GM10847 (cell line): ENCODE measurements around the gene CRYBG1.

ENCODE experiments used
- POLR2A ChIP-seq: IDR thresholded peaks from 2 replicates; pipeline ENCODE4 v1.6.1; 2011; ENCODE audit not compliant: insufficient read length; ENCODE audit errors: extremely low read depth

CRYBG1 gene

DNA sequence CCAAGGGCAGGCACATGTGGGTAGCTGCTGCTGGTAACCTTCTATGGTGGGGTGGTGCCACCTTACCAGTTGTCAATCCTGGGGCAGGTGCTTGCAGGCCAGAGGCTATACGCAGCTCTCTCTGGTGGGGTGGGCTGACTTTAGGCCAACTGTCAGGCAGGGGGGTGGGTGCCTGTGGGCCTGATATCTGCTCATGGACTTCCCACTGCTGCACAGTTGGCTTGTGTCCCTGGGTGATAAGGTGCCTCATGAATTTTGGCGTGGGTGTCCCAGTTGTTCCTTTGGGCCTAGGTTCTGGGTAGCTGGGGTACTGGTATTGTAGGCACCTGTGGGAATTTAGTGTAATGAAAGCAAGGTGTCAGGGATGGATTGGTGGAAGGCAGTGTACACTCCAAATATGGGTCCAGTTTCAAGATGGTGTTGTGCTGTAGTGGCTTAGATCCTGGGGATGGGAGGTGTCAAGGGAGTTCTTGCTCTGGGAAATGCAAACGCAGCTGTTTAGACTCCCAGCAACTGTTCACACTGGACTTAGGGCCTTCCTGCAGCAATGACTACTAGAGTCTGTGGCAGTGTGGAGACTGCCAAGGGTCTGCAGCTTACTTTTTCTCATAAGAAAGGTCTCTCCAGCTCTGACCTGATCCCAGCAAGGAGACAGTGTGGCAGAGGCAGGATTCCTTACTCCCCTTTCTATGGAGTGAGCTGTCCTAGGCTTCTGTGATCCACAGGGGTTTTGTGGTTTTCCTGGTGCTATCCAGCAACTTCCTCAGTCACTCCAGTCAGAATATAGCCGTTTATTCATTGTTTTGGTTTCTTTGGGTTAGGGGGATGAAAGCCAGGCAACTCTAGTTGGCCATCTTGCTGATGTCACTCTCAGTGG lies 128.2 kb downstream of the CRYBG1 start:
- TF ChIP-seq POLR2A, result no peak

DNA sequence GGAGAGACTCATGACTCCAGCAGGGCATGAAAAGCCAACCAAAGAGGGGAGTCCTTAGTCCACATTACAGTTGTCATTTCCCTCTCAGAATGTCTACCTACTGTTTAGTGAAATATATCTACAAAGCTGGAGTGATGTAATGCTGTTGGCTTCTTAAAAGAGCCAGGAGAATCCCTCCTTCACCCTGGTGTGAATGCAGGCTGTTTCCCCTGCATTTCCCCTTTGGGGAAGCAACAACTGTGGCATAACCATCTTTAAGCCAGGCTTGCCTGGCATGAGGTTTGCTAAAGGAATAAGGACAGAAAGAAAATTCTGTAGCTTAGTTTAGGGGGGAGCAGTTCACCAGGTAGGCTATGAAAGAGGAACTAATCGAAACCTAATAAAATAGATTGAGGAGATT lies 129.5 kb downstream of the CRYBG1 start:
- TF ChIP-seq POLR2A, result no peak

DNA sequence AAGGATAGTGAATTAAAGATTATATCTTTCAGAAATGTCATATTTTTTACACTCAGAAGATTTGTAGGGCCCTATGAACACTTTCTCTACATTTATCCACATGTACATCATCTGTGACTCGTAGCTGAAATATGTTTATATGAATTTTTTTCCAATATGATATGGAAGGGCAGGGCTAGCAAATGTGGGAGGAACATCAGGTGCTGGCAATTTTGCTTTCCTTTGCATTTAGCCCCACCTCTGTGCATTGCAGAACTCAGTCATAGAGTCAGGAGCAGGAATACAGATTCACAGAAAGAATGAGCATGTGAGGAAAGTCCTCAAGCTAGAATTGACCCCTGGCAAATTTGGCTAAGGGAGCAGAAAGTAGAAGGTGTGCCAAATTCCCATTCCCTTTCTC lies 129.9 kb downstream of the CRYBG1 start:
- TF ChIP-seq POLR2A, result no peak

DNA sequence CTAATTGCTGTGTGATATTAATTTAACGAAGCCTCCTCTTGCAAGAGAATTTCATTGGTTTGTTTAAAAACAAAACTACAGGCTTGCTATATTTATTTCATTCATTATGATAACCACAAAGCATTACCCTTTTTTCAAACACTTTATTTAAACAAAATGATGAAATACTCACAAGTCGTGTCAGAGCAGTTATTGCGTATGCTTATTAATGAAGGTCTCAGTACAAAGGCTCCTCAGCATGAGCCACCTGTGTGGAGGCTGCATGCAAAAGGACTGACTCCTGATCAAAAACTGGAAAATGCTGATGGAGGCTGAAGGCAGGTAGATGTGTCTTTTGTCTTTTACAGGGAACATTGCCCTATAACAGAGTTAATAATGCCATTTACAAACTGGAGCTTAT lies 130.5 kb downstream of the CRYBG1 start:
- TF ChIP-seq POLR2A, result no peak

DNA sequence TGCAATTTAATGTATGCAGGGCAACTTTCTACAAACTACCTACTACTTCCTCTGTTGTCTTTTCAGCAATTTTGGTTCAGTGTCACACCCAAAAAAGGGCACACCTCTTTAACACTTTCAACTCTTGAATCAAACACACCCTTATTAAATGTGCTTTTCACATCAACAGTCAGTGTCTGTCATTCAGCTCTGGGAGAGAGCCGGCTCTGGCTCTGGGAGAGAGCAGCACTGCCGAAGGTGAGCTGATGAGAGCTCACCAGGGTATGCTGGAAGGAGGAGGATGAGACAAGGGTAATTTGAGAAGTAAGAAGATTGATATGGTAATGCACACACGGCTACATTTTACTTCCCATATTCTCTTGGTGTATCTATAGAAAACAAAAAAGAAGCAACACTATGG lies 134.5 kb downstream of the CRYBG1 start:
- TF ChIP-seq POLR2A, result no peak

DNA sequence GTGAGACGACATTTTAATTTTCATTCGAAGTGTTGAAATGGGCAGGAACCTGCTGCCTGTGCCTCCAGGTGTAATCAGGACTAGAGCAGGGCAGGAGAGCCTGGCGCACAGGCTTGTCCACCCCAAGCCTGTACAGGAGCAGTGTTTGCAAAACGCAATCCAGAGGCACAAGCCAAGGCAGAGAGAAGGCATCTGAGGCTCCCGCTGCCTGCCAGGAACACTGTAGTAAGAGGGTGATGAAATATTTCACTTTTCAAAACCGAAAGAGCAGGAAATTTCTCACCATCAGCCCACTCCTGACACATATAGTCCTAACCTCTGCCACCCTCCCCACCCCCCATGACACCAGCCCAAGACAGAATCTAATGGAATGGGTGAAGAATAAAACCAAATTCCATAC lies 136.3 kb downstream of the CRYBG1 start:
- TF ChIP-seq POLR2A, result no peak

DNA sequence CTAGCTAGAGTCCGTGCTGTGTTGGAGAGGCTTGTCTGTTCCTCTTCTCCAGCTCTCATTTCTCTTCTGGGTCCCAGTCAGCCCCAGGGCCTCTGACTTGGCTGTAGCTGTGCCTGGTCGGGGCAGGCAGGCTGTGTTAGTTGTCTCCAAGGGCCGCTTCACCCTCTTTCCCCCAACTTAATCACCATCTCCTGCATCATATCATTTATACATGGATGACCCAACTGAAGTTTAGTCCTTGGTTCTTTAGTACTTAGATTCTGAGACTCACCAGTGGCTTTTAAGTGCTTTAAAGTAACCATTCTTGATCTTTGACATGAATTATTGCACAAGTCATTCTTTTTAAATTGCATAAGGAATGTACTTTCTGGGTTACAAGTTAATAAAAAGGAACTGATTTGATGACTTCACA lies 141.4 kb downstream of the CRYBG1 start:
- no peak for TF ChIP-seq POLR2A

DNA sequence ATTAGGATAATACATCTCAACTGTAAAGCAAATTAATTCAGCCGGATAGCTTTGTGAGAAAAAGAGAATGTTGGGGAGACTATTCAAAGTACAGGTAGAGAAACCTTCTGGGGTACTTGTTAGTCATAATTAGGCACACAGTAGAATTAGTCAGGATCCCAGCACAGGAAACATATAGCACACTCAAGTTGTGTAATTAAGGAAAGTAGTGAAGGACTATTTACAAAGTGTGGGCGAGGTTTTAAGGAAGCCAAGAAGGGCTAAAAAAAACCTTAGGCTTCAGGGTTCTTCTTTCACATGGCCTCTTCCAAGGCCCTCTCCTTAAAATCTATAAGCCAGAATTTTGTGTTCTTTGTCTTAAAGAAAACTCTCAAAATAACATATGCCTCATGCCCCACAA lies 142.0 kb downstream of the CRYBG1 start:
- TF ChIP-seq POLR2A, result no peak

DNA sequence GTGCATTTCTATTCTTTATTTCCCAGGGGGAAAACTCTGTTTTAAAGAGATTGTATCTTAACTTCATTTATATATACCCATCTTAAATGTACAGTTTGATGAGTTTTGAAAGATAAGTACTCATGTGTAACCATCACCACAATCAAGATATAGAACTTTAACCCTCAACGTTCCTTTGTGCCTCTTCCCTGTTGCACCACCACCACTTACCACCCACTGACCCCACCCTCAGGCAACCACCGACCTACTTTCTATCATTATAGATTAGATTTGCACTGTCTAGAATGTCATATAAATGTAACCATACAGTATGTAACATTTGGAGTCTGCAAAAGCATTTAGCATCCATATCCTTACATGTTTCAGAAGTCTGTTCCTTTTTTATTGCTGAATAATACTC lies 147.8 kb downstream of the CRYBG1 start:
- no peak for TF ChIP-seq POLR2A

DNA sequence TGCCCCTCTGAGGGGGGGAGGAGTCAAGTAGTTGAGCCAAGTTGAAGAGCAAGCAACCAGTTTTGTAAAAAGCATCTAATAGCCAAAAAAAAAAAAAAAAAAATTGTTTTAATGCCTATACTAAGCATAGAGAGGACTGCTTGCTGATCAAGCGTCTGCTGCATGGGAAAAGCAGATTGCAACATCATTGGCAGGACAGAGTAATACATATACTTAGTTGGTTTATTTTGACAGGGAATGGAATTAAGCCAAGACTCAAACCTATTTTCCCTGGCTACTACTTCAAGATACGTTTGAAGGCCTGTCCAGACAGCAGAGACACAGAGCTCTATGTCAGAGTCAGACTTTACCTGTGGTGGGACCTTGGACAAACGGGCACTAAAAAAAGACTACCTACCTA lies 148.3 kb downstream of the CRYBG1 start:
- TF ChIP-seq POLR2A, result no peak

DNA sequence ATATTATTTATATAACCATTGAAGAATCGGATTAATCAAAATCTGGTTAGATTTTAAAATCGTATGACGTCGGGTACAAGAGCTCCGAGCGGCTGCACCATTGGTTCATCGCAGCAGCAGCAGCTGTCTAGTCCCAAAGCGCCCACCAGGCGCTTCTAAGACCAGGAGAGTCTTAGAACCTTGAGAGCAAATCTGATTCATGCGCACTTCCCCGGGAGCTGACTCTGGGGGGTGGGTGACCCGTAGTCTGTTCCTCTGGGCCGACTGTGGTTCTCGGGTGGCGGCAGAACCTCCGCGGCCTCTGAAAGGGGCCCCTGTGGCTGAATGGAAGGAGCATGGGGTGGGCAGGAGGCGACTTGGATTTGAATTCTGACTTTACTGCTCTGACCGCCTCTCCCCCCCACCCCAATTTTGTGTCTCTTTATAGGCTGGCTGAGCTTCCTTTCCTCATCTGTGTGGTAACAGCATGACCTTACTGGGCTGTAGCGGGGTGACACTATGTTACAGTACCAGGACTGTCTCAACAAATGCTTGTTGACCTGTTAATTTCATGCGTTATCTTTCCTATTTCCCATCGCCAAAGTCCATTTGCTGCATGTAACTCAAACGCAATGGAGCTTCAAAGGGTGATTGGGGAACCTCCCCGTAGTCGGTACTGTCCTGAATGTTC lies 149.0 kb downstream of the CRYBG1 start:
- no peak for TF ChIP-seq POLR2A

DNA sequence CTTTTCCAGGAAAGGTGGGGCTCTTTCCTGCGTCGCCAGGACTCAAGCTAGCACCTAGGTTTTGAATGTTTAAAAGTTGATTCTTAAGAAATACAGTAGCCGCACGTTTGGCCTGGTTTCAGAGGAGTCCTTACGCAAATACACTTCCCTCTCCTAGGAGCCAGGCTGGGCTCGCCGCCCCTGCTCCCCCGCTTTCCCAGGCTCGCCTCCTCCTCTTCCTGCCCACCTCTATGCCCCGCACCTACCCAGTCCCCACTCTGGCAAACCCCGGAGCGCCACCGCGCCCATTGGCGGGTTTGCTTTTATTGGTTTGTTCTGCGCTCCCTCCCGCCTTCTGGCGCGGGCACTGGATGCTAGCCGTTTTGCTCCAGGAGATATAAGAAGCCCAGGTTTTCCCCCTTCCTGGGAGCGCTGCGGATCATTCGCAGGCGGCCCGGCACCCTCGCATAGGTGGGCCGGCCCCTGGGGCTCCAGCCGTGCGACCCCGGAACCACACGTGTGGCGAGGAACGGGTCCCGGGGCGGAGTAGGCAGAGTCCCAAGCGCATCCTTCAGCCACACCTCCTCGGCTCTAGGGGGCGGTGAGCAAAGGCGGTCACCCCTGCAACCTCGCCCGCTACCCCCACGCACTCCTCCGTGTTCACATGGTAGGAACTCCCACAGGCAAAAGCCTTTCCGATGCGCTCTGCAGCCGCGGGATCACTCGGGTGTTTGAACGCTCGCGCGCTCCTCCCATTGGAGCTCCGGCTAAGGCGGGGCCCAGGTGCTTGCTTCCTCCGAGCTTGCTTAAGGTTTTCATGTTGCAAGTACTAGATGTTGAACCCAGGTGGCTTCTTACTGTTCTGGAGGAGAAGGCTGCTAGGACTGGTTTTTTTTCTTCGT lies 149.8 kb downstream of the CRYBG1 start:
- TF ChIP-seq POLR2A, result no peak

DNA sequence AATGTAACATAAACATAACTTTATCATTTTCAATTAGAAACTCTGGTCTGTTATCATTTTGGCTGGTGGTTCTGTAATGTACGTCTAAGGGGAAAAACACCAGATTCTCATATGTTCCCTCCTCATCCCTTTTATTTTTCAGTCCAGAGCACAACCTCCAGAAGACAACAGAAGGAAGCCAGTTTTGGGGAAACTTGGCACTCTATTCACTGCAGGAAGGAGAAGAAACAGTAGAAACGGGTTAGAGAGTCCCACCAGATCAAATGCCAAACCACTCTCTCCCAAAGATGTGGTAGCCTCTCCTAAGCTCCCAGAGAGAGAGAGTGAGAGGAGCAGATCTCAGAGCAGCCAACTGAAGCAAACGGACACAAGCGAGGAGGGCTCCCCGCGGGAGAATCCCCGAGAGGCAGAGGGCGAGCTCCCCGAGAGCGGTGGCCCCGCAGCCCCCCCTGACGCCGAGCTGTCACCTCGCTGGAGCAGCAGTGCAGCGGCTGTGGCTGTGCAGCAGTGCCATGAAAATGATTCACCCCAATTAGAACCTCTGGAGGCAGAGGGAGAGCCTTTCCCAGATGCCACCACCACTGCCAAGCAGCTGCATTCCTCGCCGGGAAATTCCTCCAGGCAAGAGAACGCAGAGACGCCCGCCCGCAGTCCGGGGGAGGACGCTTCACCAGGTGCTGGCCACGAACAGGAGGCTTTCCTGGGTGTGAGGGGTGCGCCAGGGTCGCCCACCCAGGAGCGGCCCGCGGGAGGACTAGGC lies 151.0 kb downstream of the CRYBG1 start:
- no peak for TF ChIP-seq POLR2A

DNA sequence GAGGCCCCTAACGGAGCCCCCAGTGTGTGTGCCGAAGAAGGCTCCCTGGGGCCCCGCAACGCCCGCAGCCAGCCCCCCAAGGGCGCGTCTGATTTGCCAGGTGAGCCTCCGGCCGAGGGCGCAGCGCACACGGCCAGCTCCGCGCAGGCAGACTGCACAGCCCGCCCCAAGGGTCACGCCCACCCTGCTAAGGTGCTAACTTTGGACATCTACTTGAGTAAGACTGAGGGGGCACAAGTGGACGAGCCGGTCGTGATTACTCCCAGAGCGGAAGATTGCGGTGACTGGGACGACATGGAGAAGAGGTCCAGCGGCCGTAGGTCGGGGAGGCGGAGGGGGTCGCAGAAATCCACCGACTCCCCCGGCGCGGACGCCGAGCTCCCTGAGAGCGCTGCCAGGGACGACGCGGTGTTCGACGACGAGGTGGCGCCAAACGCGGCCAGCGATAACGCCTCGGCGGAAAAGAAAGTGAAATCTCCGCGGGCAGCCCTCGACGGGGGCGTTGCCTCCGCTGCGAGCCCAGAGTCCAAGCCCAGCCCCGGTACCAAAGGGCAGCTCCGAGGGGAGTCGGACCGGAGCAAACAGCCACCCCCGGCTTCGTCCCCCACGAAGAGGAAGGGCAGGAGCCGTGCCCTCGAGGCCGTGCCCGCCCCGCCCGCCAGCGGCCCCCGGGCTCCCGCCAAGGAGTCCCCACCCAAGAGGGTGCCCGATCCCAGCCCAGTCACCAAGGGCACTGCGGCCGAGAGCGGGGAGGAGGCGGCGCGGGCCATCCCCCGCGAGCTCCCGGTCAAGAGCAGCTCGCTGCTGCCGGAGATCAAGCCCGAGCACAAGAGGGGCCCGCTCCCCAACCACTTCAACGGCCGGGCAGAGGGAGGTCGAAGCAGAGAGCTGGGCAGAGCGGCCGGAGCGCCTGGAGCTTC lies 151.8 kb downstream of the CRYBG1 start:
- TF ChIP-seq POLR2A, result no peak
